Measurements from ENCODE around the gene TTLL11. TPM values are rescaled to one million over a fixed set of nuclear protein-coding genes. Genes with fewer than 3 reads are reported as not detected.

The TTLL11 gene
- polyA plus RNA-seq, 4 donors, result 3.2 to 4.8 (median 3.9) TPM

GRCh38 chr9:122106576-122106975, 13.5 kb upstream of the TTLL11 start:
- Histone ChIP-seq H3K36me3 (ENCODE audit: control insufficient read depth in 3 of 3, insufficient read depth in 2 of 3, low read depth in 1 of 3, low read length in 3 of 3) (no peaks in the 10 kb centered on the region), H3K27ac (ENCODE audit: low read depth in 1 of 3, low read length in 2 of 3) (no peak overlapping the region), H3K4me3 (ENCODE audit: low read depth in 1 of 3, low read length in 3 of 3) (no peak overlapping the region), H3K27me3 (ENCODE audit: control insufficient read depth in 3 of 3, insufficient read depth in 3 of 3, low read length in 3 of 3) (peaks cover 0 to 8% (median 0%) of the 10 kb centered on the region in 3 donors), H3K4me1 (ENCODE audit: control insufficient read depth in 3 of 3, insufficient read depth in 2 of 3, low read depth in 1 of 3, low read length in 2 of 3) (no peaks in the 10 kb centered on the region), H3K9me3 (ENCODE audit: control insufficient read depth in 2 of 2, insufficient read depth in 1 of 2, low read depth in 1 of 2, low read length in 1 of 2) (peaks cover 0 to 2% of the 10 kb centered on the region in 2 donors)
- DNase-seq (no peak), FAIRE-seq (no peak)
- WGBS, 3 donors, result 35 to 74% (median 63%) methylated on average over 2 of the region's 2 CpGs

- no peak for FAIRE-seq
- Histone ChIP-seq H3K9me3 (ENCODE audit: control insufficient read depth in 2 of 2, insufficient read depth in 1 of 2, low read depth in 1 of 2, low read length in 1 of 2) (peaks cover 0 to 2% of the 10 kb centered on the region in 2 donors), H3K4me3 (ENCODE audit: low read depth in 1 of 3, low read length in 3 of 3) (no peak overlapping the region), H3K27ac (ENCODE audit: low read depth in 1 of 3, low read length in 2 of 3) (no peak overlapping the region), H3K36me3 (ENCODE audit: control insufficient read depth in 3 of 3, insufficient read depth in 2 of 3, low read depth in 1 of 3, low read length in 3 of 3) (no peaks in the 10 kb centered on the region), H3K27me3 (ENCODE audit: control insufficient read depth in 3 of 3, insufficient read depth in 3 of 3, low read length in 3 of 3) (peaks cover 0 to 8% (median 0%) of the 10 kb centered on the region in 3 donors), H3K4me1 (ENCODE audit: control insufficient read depth in 3 of 3, insufficient read depth in 2 of 3, low read depth in 1 of 3, low read length in 2 of 3) (no peaks in the 10 kb centered on the region)
- whole genome bisulfite sequencing, 3 donors, result 92 to 100% (median 93%) methylated on average over 1 of the region's 1 CpG
- no peak for DNase-seq
Measured at GRCh38 chr9:122103985-122104384, 10.9 kb upstream of the TTLL11 start.

GRCh38 chr9:122102156-122102555, 9.0 kb upstream of the TTLL11 start:
- Histone ChIP-seq H3K27me3 (ENCODE audit: control insufficient read depth in 3 of 3, insufficient read depth in 3 of 3, low read length in 3 of 3) (peaks cover 0 to 8% (median 0%) of the 10 kb centered on the region in 3 donors), H3K4me1 (ENCODE audit: control insufficient read depth in 3 of 3, insufficient read depth in 2 of 3, low read depth in 1 of 3, low read length in 2 of 3) (no peaks in the 10 kb centered on the region), H3K27ac (ENCODE audit: low read depth in 1 of 3, low read length in 2 of 3) (no peak overlapping the region), H3K4me3 (ENCODE audit: low read depth in 1 of 3, low read length in 3 of 3) (no peak overlapping the region), H3K9me3 (ENCODE audit: control insufficient read depth in 2 of 2, insufficient read depth in 1 of 2, low read depth in 1 of 2, low read length in 1 of 2) (peaks cover 0 to 2% of the 10 kb centered on the region in 2 donors), H3K36me3 (ENCODE audit: control insufficient read depth in 3 of 3, insufficient read depth in 2 of 3, low read depth in 1 of 3, low read length in 3 of 3) (no peaks in the 10 kb centered on the region)
- DNase-seq (no peak), FAIRE-seq (no peak)
- 85 to 94% (median 90%) methylated on average over 2 of the region's 2 CpGs for WGBS, 3 donors

GRCh38 chr9:122100756-122101155, 7.6 kb upstream of the TTLL11 start:
- no peak for DNase-seq
- H3K9me3 ChIP-seq (ENCODE audit: control insufficient read depth in 2 of 2, insufficient read depth in 1 of 2, low read depth in 1 of 2, low read length in 1 of 2), result peaks cover 0 to 2% of the 10 kb centered on the region in 2 donors
- 85 to 92% (median 89%) methylated on average over 7 of the region's 7 CpGs for WGBS, 3 donors

GRCh38 chr9:122099271-122099869, 6.3 kb upstream of the TTLL11 start:
- FAIRE-seq (no peak), DNase-seq (peak; percentile 82 to 87)
- peaks cover 0 to 9% (median 0%) of the 10 kb centered on the region in 3 donors for H3K27me3 ChIP-seq (ENCODE audit: control insufficient read depth in 3 of 3, insufficient read depth in 3 of 3, low read length in 3 of 3)
- peaks cover 0 to 2% of the 10 kb centered on the region in 2 donors for H3K9me3 ChIP-seq (ENCODE audit: control insufficient read depth in 2 of 2, insufficient read depth in 1 of 2, low read depth in 1 of 2, low read length in 1 of 2)
- H3K36me3 ChIP-seq (ENCODE audit: control insufficient read depth in 3 of 3, insufficient read depth in 2 of 3, low read depth in 1 of 3, low read length in 3 of 3), result no peaks in the 10 kb centered on the region
- WGBS, 3 donors, result 24 to 42% (median 33%) methylated on average over 16 of the region's 16 CpGs
- H3K27ac ChIP-seq (ENCODE audit: low read depth in 1 of 3, low read length in 2 of 3), result no peak overlapping the region
- H3K4me3 ChIP-seq (ENCODE audit: low read depth in 1 of 3, low read length in 3 of 3), result no peak overlapping the region
- H3K4me1 ChIP-seq (ENCODE audit: control insufficient read depth in 3 of 3, insufficient read depth in 2 of 3, low read depth in 1 of 3, low read length in 2 of 3), result peaks cover 0 to 2% (median 0%) of the 10 kb centered on the region in 3 donors

More at GRCh38 chr9:122100756-122101155, 7.6 kb upstream of the TTLL11 start:
- Histone ChIP-seq H3K27ac (ENCODE audit: low read depth in 1 of 3, low read length in 2 of 3) (no peak overlapping the region), H3K4me1 (ENCODE audit: control insufficient read depth in 3 of 3, insufficient read depth in 2 of 3, low read depth in 1 of 3, low read length in 2 of 3) (no peaks in the 10 kb centered on the region), H3K4me3 (ENCODE audit: low read depth in 1 of 3, low read length in 3 of 3) (no peak overlapping the region), H3K36me3 (ENCODE audit: control insufficient read depth in 3 of 3, insufficient read depth in 2 of 3, low read depth in 1 of 3, low read length in 3 of 3) (no peaks in the 10 kb centered on the region), H3K27me3 (ENCODE audit: control insufficient read depth in 3 of 3, insufficient read depth in 3 of 3, low read length in 3 of 3) (peaks cover 0 to 5% (median 0%) of the 10 kb centered on the region in 3 donors)
- no peak for FAIRE-seq

- Histone ChIP-seq H3K36me3 (ENCODE audit: control insufficient read depth in 3 of 3, insufficient read depth in 2 of 3, low read depth in 1 of 3, low read length in 3 of 3) (no peaks in the 10 kb centered on the region), H3K27ac (ENCODE audit: low read depth in 1 of 3, low read length in 2 of 3) (no peak overlapping the region)
Measured at GRCh38 chr9:122097679-122098315, 4.7 kb upstream of the TTLL11 start.

GRCh38 chr9:122096620-122097415, 3.7 kb upstream of the TTLL11 start:
- 76 to 89% (median 78%) methylated on average over 4 of the region's 4 CpGs for WGBS, 3 donors
- H3K4me3 ChIP-seq (ENCODE audit: low read depth in 1 of 3, low read length in 3 of 3), result no peak overlapping the region
- FAIRE-seq (no peak), DNase-seq (no peak)
- H3K36me3 ChIP-seq (ENCODE audit: control insufficient read depth in 3 of 3, insufficient read depth in 2 of 3, low read depth in 1 of 3, low read length in 3 of 3), result no peaks in the 10 kb centered on the region
- peaks cover 0 to 12% (median 0%) of the 10 kb centered on the region in 3 donors for H3K27me3 ChIP-seq (ENCODE audit: control insufficient read depth in 3 of 3, insufficient read depth in 3 of 3, low read length in 3 of 3)
- H3K9me3 ChIP-seq (ENCODE audit: control insufficient read depth in 2 of 2, insufficient read depth in 1 of 2, low read depth in 1 of 2, low read length in 1 of 2), result no peaks in the 10 kb centered on the region
- H3K4me1 ChIP-seq (ENCODE audit: control insufficient read depth in 3 of 3, insufficient read depth in 2 of 3, low read depth in 1 of 3, low read length in 2 of 3), result peaks cover 0 to 11% (median under 1%) of the 10 kb centered on the region in 3 donors
- no peak overlapping the region for H3K27ac ChIP-seq (ENCODE audit: low read depth in 1 of 3, low read length in 2 of 3)

More at GRCh38 chr9:122097679-122098315, 4.7 kb upstream of the TTLL11 start:
- DNase-seq (no peak), FAIRE-seq (no peak)
- H3K9me3 ChIP-seq (ENCODE audit: control insufficient read depth in 2 of 2, insufficient read depth in 1 of 2, low read depth in 1 of 2, low read length in 1 of 2), result no peaks in the 10 kb centered on the region
- H3K4me1 ChIP-seq (ENCODE audit: control insufficient read depth in 3 of 3, insufficient read depth in 2 of 3, low read depth in 1 of 3, low read length in 2 of 3), result peaks cover 0 to 7% (median 0%) of the 10 kb centered on the region in 3 donors
- H3K4me3 ChIP-seq (ENCODE audit: low read depth in 1 of 3, low read length in 3 of 3), result no peak overlapping the region
- peaks cover 0 to 17% (median 0%) of the 10 kb centered on the region in 3 donors for H3K27me3 ChIP-seq (ENCODE audit: control insufficient read depth in 3 of 3, insufficient read depth in 3 of 3, low read length in 3 of 3)
- 35 to 50% (median 40%) methylated on average over 8 of the region's 8 CpGs for WGBS, 3 donors

- Histone ChIP-seq H3K9me3 (ENCODE audit: control insufficient read depth in 2 of 2, insufficient read depth in 1 of 2, low read depth in 1 of 2, low read length in 1 of 2) (no peaks in the 10 kb centered on the region), H3K27me3 (ENCODE audit: control insufficient read depth in 3 of 3, insufficient read depth in 3 of 3, low read length in 3 of 3) (peaks cover 0 to 12% (median 0%) of the 10 kb centered on the region in 3 donors), H3K4me3 (ENCODE audit: low read depth in 1 of 3, low read length in 3 of 3) (no peak overlapping the region), H3K4me1 (ENCODE audit: control insufficient read depth in 3 of 3, insufficient read depth in 2 of 3, low read depth in 1 of 3, low read length in 2 of 3) (peaks cover 6 to 11% (median 7%) of the 10 kb centered on the region in 3 donors), H3K27ac (ENCODE audit: low read depth in 1 of 3, low read length in 2 of 3) (no peak overlapping the region), H3K36me3 (ENCODE audit: control insufficient read depth in 3 of 3, insufficient read depth in 2 of 3, low read depth in 1 of 3, low read length in 3 of 3) (no peaks in the 10 kb centered on the region)
- WGBS, 3 donors, result 24 to 25% (median 25%) methylated on average over 14 of the region's 14 CpGs
- DNase-seq (peak; percentile 66 to 79), FAIRE-seq (no peak)
Measured at GRCh38 chr9:122095010-122095767, 2.1 kb upstream of the TTLL11 start.
